HG02571 (cell line): ENCODE results near the gene FAM168A.
"Not testable (repeated sequence)": the region's sequence is repeated elsewhere in the genome, so short reads cannot be mapped to it uniquely, and the experiment has no call there.

Experiments used
- ATAC-seq: cut with Tn5 transposase; IDR thresholded peaks from one replicate; pipeline ENCODE4 v1.9.1; 2021; ENCODE audit warnings: mild to moderate bottlenecking, moderate library complexity; ENCODE audit not compliant: unreplicated experiment

The FAM168A gene

GRCh38 chr11:73436859-73437258 is 161.1 kb downstream of the FAM168A start:
- ATAC-seq, result not testable (repeated sequence)

- ATAC-seq, result no peak
Measured at GRCh38 chr11:73431396-73431795, 166.5 kb downstream of the FAM168A start.

GRCh38 chr11:73430326-73430725 is 167.6 kb downstream of the FAM168A start:
- no peak for ATAC-seq

GRCh38 chr11:73429121-73429750 is 168.7 kb downstream of the FAM168A start:
- ATAC-seq, result no peak

- no peak for ATAC-seq
Measured at GRCh38 chr11:73428699-73429098, 169.2 kb downstream of the FAM168A start.

- no peak for ATAC-seq
Measured at GRCh38 chr11:73428227-73428626, 169.7 kb downstream of the FAM168A start.

GRCh38 chr11:73426219-73426850 is 171.6 kb downstream of the FAM168A start:
- no peak for ATAC-seq

- ATAC-seq, result no peak
Measured at GRCh38 chr11:73425108-73425507, 172.8 kb downstream of the FAM168A start.

- ATAC-seq, result no peak
Measured at GRCh38 chr11:73423506-73423905, 174.4 kb downstream of the FAM168A start.

- ATAC-seq, result no peak
Measured at GRCh38 chr11:73422886-73423285, 175.0 kb downstream of the FAM168A start.

GRCh38 chr11:73420136-73420535 is 177.8 kb downstream of the FAM168A start:
- no peak for ATAC-seq

GRCh38 chr11:73416786-73417185 is 181.1 kb downstream of the FAM168A start:
- ATAC-seq, result no peak

GRCh38 chr11:73415854-73416615 is 181.9 kb downstream of the FAM168A start:
- ATAC-seq, result no peak

GRCh38 chr11:73414977-73415651 is 182.8 kb downstream of the FAM168A start:
- ATAC-seq, result no peak

- ATAC-seq, result no peak
Measured at GRCh38 chr11:73413256-73413655, 184.7 kb downstream of the FAM168A start.

GRCh38 chr11:73412308-73412707 is 185.6 kb downstream of the FAM168A start:
- ATAC-seq, result no peak

GRCh38 chr11:73411031-73411430 is 186.9 kb downstream of the FAM168A start:
- no peak for ATAC-seq

- no peak for ATAC-seq
Measured at GRCh38 chr11:73410627-73411026, 187.3 kb downstream of the FAM168A start.

- no peak for ATAC-seq
Measured at GRCh38 chr11:73409431-73409830, 188.5 kb downstream of the FAM168A start.

GRCh38 chr11:73406619-73407018 is 191.3 kb downstream of the FAM168A start:
- ATAC-seq, result no peak

GRCh38 chr11:73406131-73406530 is 191.8 kb downstream of the FAM168A start:
- no peak for ATAC-seq

GRCh38 chr11:73405146-73405510 is 192.8 kb downstream of the FAM168A start:
- ATAC-seq, result no peak
